DMS114 treated with DMSO at 0.1 percent for 48 hours (cell line): Measurements from ENCODE around the gene APAF1.

Experiments used
- DNase-seq: peaks from one replicate; lab custom pipeline; 2025; ENCODE audit not compliant: unreplicated experiment; lab: John Stamatoyannopoulos, UW

The APAF1 gene

GRCh38 chr12:98669751-98670150 is 24.7 kb downstream of the APAF1 start:
- DNase-seq, result no peak

- DNase-seq, result no peak
These were observed 26.4 kb downstream of the APAF1 start for GRCh38 chr12:98671459-98671858.

GRCh38 chr12:98674841-98675240 is 29.8 kb downstream of the APAF1 start:
- no peak for DNase-seq

- no peak for DNase-seq
These were observed 33.3 kb downstream of the APAF1 start for GRCh38 chr12:98678236-98678945.

- no peak for DNase-seq
These were observed 34.0 kb downstream of the APAF1 start for GRCh38 chr12:98678946-98679610.

- no peak for DNase-seq
These were observed 34.5 kb downstream of the APAF1 start for GRCh38 chr12:98679611-98680005.

- DNase-seq, result no peak
These were observed 39.1 kb downstream of the APAF1 start for GRCh38 chr12:98684199-98684598.

- DNase-seq, result no peak
These were observed 41.5 kb downstream of the APAF1 start for GRCh38 chr12:98686603-98687002.

GRCh38 chr12:98691351-98691750 is 46.3 kb downstream of the APAF1 start:
- no peak for DNase-seq

GRCh38 chr12:98696036-98696646 is 51.1 kb downstream of the APAF1 start:
- DNase-seq, result no peak

- no peak for DNase-seq
These were observed 52.1 kb downstream of the APAF1 start for GRCh38 chr12:98697209-98697608.

- peak; percentile 54 for DNase-seq
These were observed 53.7 kb downstream of the APAF1 start for GRCh38 chr12:98698603-98699463.

- no peak for DNase-seq
These were observed 54.5 kb downstream of the APAF1 start for GRCh38 chr12:98699586-98699985.

GRCh38 chr12:98701166-98701565 is 56.1 kb downstream of the APAF1 start:
- DNase-seq, result no peak

- DNase-seq, result no peak
These were observed 63.9 kb downstream of the APAF1 start for GRCh38 chr12:98709022-98709421.

- DNase-seq, result no peak
These were observed 69.3 kb downstream of the APAF1 start for GRCh38 chr12:98714426-98714825.

- no peak for DNase-seq
These were observed 74.7 kb downstream of the APAF1 start for GRCh38 chr12:98719515-98720504.

- no peak for DNase-seq
These were observed 76.2 kb downstream of the APAF1 start for GRCh38 chr12:98721204-98721702.

- no peak for DNase-seq
These were observed 79.5 kb downstream of the APAF1 start for GRCh38 chr12:98724384-98725155.
